PC-9 (cell line): ENCODE results near the gene FAM149B1.

Experiments
- EZH2 ChIP-seq: fragments of 200-600 bp; sonication (generic); IDR thresholded peaks from 2 replicates; pipeline ENCODE4 v1.8.0; 2017; ENCODE audit warnings: antibody characterized with exemption, low read depth
- TF ChIP-seq, protein P1 (sequence below): fragments of 200-600 bp; sonication (generic); conservative IDR thresholded peaks from 2 replicates; pipeline ENCODE4 v1.6.1; 2017; ENCODE audit warnings: mixed run types, antibody characterized with exemption, mild to moderate bottlenecking, moderate library complexity

DNA sequence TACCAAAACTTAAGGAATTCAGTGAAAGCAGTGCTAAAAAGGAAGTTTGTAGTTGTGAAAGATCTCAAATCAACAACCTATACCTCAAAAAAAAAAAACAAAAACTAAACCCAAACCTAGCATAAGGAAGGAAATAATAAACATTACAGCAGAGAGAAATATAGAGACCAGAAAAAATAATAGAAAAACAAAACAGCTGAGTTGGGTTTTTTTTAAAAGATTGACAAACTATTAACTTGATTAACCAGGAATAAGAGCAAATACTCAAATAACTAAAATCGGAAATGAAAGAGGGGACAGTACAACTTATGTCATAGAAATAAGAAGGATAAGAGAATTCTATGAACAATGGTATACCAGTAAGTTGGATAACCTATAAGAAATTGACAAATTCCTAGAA, 6.8 kb upstream of the FAM149B1 start:
- TF ChIP-seq, protein P1, sequence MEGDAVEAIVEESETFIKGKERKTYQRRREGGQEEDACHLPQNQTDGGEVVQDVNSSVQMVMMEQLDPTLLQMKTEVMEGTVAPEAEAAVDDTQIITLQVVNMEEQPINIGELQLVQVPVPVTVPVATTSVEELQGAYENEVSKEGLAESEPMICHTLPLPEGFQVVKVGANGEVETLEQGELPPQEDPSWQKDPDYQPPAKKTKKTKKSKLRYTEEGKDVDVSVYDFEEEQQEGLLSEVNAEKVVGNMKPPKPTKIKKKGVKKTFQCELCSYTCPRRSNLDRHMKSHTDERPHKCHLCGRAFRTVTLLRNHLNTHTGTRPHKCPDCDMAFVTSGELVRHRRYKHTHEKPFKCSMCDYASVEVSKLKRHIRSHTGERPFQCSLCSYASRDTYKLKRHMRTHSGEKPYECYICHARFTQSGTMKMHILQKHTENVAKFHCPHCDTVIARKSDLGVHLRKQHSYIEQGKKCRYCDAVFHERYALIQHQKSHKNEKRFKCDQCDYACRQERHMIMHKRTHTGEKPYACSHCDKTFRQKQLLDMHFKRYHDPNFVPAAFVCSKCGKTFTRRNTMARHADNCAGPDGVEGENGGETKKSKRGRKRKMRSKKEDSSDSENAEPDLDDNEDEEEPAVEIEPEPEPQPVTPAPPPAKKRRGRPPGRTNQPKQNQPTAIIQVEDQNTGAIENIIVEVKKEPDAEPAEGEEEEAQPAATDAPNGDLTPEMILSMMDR = no peak
- TF ChIP-seq EZH2 = no peak
